PFSK-1 (cell line): ENCODE measurements around the gene ANKS1B.

Experiments
- FOXP2 ChIP-seq: optimal IDR thresholded peaks from 2 replicates; pipeline ENCODE3; 2011; ENCODE audit warnings: borderline replicate concordance, control low read depth, inconsistent platforms; ENCODE audit not compliant: insufficient read depth; ENCODE audit errors: extremely low read length, extremely low read depth
- POLR2AphosphoS5 ChIP-seq: IDR thresholded peaks from 2 replicates; pipeline ENCODE4 v1.6.1; 2012; ENCODE audit warnings: low read depth, mild to moderate bottlenecking, control low read depth, low read length, moderate library complexity
- SIN3A ChIP-seq: IDR thresholded peaks from 2 replicates; pipeline ENCODE4 v1.6.1; 2012; ENCODE audit warnings: mild to moderate bottlenecking, low read length, moderate library complexity, borderline replicate concordance; ENCODE audit not compliant: insufficient read depth
- TAF1 ChIP-seq: IDR thresholded peaks from 2 replicates; pipeline ENCODE4 v1.6.1; 2012; ENCODE audit warnings: low read length, control low read depth, borderline replicate concordance; ENCODE audit not compliant: insufficient read depth
- TF ChIP-seq, protein P1 (sequence below), 2 experiments: IDR thresholded peaks; 2 replicates each; pipeline versions ENCODE4 v1.6.1 to v1.8.0; 2011 to 2012; ENCODE audit warnings: low read depth in 2 of 2, low read length in 2 of 2, control low read depth in 1 of 2, inconsistent platforms in 1 of 2, mild to moderate bottlenecking in 1 of 2, moderate library complexity in 1 of 2; ENCODE audit not compliant: insufficient read depth in 1 of 2

DNA sequence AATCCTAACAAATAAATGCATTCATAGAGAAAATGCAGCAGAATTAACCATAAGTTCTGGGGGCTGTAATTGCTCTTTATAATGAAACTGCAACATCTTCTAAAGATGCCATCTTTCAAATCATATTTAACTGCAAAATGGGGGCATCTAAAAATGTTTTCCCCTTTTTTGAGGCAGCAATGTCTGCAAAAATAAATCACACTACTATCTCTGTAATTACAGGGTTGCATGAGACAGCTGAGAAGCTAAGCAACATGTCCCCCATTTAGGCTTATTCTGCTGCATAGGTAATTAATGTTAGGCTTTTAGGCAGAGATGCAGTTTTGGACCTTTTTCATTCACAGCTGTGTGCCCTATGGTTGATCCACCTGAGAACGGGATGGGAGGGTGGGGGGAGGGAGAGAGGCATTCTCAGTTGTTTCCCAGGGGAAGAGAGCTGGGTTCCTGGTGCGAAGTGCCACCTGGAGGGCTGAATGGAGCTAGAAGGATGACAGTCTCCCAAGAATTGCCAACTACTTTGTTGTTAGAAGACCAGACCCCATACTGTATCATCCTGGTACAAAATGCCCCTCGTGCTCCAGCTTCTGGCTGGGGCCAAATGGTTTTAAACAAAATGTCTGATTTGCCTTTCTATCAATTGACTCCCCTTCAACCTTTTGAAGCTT is 1185.5 kb downstream of the ANKS1B start:
- TF ChIP-seq TAF1 (no peak), POLR2AphosphoS5 (no peak), SIN3A (no peak), FOXP2 (no peak)
- TF ChIP-seq, protein P1, sequence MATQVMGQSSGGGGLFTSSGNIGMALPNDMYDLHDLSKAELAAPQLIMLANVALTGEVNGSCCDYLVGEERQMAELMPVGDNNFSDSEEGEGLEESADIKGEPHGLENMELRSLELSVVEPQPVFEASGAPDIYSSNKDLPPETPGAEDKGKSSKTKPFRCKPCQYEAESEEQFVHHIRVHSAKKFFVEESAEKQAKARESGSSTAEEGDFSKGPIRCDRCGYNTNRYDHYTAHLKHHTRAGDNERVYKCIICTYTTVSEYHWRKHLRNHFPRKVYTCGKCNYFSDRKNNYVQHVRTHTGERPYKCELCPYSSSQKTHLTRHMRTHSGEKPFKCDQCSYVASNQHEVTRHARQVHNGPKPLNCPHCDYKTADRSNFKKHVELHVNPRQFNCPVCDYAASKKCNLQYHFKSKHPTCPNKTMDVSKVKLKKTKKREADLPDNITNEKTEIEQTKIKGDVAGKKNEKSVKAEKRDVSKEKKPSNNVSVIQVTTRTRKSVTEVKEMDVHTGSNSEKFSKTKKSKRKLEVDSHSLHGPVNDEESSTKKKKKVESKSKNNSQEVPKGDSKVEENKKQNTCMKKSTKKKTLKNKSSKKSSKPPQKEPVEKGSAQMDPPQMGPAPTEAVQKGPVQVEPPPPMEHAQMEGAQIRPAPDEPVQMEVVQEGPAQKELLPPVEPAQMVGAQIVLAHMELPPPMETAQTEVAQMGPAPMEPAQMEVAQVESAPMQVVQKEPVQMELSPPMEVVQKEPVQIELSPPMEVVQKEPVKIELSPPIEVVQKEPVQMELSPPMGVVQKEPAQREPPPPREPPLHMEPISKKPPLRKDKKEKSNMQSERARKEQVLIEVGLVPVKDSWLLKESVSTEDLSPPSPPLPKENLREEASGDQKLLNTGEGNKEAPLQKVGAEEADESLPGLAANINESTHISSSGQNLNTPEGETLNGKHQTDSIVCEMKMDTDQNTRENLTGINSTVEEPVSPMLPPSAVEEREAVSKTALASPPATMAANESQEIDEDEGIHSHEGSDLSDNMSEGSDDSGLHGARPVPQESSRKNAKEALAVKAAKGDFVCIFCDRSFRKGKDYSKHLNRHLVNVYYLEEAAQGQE (IDR thresholded peaks at IDR 0.05; ENCODE audit: insufficient read depth in 1 of 2, low read depth in 2 of 2, low read length in 2 of 2): no peak
